ENCODE results near the gene PCDHB5. TPM values are rescaled to one million over a fixed set of nuclear protein-coding genes. Genes with fewer than 3 reads are reported as not detected.

The PCDHB5 gene
- total RNA-seq, 2 donors from 2014 or later: 0.31 to 0.56 TPM

DNA sequence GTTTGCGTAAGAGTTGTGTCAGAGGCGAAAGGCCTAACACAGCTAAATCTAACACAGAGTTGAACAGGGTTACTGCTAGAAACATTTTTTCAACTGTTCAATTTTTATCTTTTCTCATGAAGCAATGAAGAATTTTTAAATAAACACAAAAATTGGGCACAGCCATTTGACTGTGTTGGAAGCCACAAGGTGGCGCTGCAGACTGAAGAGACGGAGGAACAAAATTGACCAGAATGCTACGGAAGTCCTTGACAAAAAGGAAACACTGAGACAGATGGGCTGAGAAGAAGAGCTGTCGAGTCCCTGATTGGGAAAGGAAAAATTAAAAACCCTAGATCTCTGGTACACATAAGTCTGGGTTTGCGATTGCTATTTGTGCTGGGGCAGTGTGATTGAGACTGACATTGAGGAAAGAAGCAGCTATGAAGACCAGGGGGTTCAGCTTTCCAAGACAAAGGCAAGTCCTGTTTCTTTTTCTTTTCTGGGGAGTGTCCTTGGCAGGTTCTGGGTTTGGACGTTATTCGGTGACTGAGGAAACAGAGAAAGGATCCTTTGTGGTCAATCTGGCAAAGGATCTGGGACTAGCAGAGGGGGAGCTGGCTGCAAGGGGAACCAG, 52.0 kb downstream of the PCDHB5 start, which contains the start of gene PCDHB9:
Gene PCDHB9, plus strand, starts transcription at position 265 of the 616 bp plus-strand sequence. Its CDS starts 158 bp downstream, at position 423.
- DNase-seq: peak in 1 of 2 donors; percentile 16
- intact Hi-C loops (cut with DNase I, micrococcal nuclease): no loop called here
- no peak for ATAC-seq

Other genes starting within 250 kb of the PCDHB5 start
- under 1 TPM; 0.15 to 0.28 TPM for gene PCDHAC1, start 208.9 kb upstream of the PCDHB5 start, total RNA-seq
- gene PCDHAC2, start 168.7 kb upstream of the PCDHB5 start, total RNA-seq: under 1 TPM; 0.47 to 0.58 TPM
- not detected for gene PCDHB1, start 83.8 kb upstream of the PCDHB5 start, total RNA-seq
- gene PCDHB2, start 40.6 kb upstream of the PCDHB5 start, total RNA-seq: 1 to 10 TPM; 1.1 to 1.2 TPM
- 1 to 10 TPM in 1 of 2 donors, under 1 TPM in 1; 0.73 to 1.4 TPM for gene PCDHB3, start 34.7 kb upstream of the PCDHB5 start, total RNA-seq
- gene PCDHB4, start 13.4 kb upstream of the PCDHB5 start, total RNA-seq: under 1 TPM; 0.46 to 0.81 TPM
- gene PCDHB6, start 14.9 kb downstream of the PCDHB5 start, total RNA-seq: under 1 TPM in 1 of 2 donors, not detected in 1; 0.11 TPM
- under 1 TPM; 0.12 to 0.34 TPM for gene PCDHB7, start 37.4 kb downstream of the PCDHB5 start, total RNA-seq
- gene PCDHB8, start 42.6 kb downstream of the PCDHB5 start, total RNA-seq: under 1 TPM; 0.59 to 0.67 TPM
- gene PCDHB16, start 47.2 kb downstream of the PCDHB5 start, total RNA-seq: 1 to 10 TPM in 1 of 2 donors, under 1 TPM in 1; 0.34 to 1.2 TPM
- gene PCDHB9, start 52.0 kb downstream of the PCDHB5 start, total RNA-seq: under 1 TPM; 0.34 to 0.61 TPM
- gene PCDHB10, start 57.1 kb downstream of the PCDHB5 start, total RNA-seq: under 1 TPM; 0.40 to 0.56 TPM
- gene PCDHB11, start 64.4 kb downstream of the PCDHB5 start, total RNA-seq: 1 to 10 TPM in 1 of 2 donors, under 1 TPM in 1; 0.82 to 1.4 TPM
- gene PCDHB12, start 73.5 kb downstream of the PCDHB5 start, total RNA-seq: under 1 TPM; 0.24 to 0.42 TPM
- 1 to 10 TPM; 1.3 to 2.0 TPM for gene PCDHB13, start 78.7 kb downstream of the PCDHB5 start, total RNA-seq
- gene PCDHB14, start 88.1 kb downstream of the PCDHB5 start, total RNA-seq: 1 to 10 TPM; 1.2 to 1.7 TPM
- 1 to 10 TPM in 1 of 2 donors, under 1 TPM in 1; 0.49 to 1.1 TPM for gene PCDHB15, start 110.2 kb downstream of the PCDHB5 start, total RNA-seq
- 1 to 10 TPM in 1 of 2 donors, under 1 TPM in 1; 0.95 to 1.4 TPM for gene SLC25A2, start 168.8 kb downstream of the PCDHB5 start, total RNA-seq
- gene TAF7, start 185.6 kb downstream of the PCDHB5 start, total RNA-seq: 10 to 100 TPM; 52.3 to 66.1 TPM
- gene PCDHGA1, start 195.3 kb downstream of the PCDHB5 start, total RNA-seq: under 1 TPM; 0.31 TPM
- under 1 TPM; 0.31 to 0.75 TPM for gene PCDHGA2, start 203.6 kb downstream of the PCDHB5 start, total RNA-seq
- under 1 TPM; 0.21 to 0.39 TPM for gene PCDHGA3, start 208.6 kb downstream of the PCDHB5 start, total RNA-seq
- gene PCDHGB1, start 214.9 kb downstream of the PCDHB5 start, total RNA-seq: 1 to 10 TPM in 1 of 2 donors, under 1 TPM in 1; 0.79 to 1.1 TPM
- gene PCDHGA4, start 219.8 kb downstream of the PCDHB5 start, total RNA-seq: under 1 TPM; 0.37 to 0.84 TPM
- gene PCDHGB2, start 224.8 kb downstream of the PCDHB5 start, total RNA-seq: 1 to 10 TPM; 1.6 to 1.7 TPM
- gene PCDHGA5, start 229.0 kb downstream of the PCDHB5 start, total RNA-seq: 1 to 10 TPM in 1 of 2 donors, under 1 TPM in 1; 0.70 to 1.5 TPM
- gene PCDHGB3, start 235.0 kb downstream of the PCDHB5 start, total RNA-seq: 1 to 10 TPM in 1 of 2 donors, under 1 TPM in 1; 0.98 to 1.5 TPM
- gene PCDHGA6, start 238.7 kb downstream of the PCDHB5 start, total RNA-seq: 1 to 10 TPM; 1.6 to 2.0 TPM
- gene PCDHGA7, start 247.5 kb downstream of the PCDHB5 start, total RNA-seq: 1 to 10 TPM; 1.3 to 1.5 TPM